ENCODE measurements around the gene TMOD1.

GRCh38 chr9:97559111-97559514 lies 57.6 kb downstream of the TMOD1 start:
- TF ChIP-seq ZFP3 (CRISPR knock-in tag; IDR thresholded peaks at IDR 0.05), result no peak
- TF ChIP-seq, protein P1, sequence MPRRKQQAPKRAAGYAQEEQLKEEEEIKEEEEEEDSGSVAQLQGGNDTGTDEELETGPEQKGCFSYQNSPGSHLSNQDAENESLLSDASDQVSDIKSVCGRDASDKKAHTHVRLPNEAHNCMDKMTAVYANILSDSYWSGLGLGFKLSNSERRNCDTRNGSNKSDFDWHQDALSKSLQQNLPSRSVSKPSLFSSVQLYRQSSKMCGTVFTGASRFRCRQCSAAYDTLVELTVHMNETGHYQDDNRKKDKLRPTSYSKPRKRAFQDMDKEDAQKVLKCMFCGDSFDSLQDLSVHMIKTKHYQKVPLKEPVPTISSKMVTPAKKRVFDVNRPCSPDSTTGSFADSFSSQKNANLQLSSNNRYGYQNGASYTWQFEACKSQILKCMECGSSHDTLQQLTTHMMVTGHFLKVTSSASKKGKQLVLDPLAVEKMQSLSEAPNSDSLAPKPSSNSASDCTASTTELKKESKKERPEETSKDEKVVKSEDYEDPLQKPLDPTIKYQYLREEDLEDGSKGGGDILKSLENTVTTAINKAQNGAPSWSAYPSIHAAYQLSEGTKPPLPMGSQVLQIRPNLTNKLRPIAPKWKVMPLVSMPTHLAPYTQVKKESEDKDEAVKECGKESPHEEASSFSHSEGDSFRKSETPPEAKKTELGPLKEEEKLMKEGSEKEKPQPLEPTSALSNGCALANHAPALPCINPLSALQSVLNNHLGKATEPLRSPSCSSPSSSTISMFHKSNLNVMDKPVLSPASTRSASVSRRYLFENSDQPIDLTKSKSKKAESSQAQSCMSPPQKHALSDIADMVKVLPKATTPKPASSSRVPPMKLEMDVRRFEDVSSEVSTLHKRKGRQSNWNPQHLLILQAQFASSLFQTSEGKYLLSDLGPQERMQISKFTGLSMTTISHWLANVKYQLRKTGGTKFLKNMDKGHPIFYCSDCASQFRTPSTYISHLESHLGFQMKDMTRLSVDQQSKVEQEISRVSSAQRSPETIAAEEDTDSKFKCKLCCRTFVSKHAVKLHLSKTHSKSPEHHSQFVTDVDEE (CRISPR knock-in tag; IDR thresholded peaks at IDR 0.05), result no peak
- TF ChIP-seq PATZ1 (CRISPR knock-in tag; IDR thresholded peaks at IDR 0.05; ENCODE audit: borderline replicate concordance), result no peak
- no peak for TF ChIP-seq ZNF8 (CRISPR knock-in tag; IDR thresholded peaks at IDR 0.05)

All from SK-N-SH treated with all-trans-retinoic acid at 6 μM for 48 hours (cell line).